Keratinocyte (primary cell): Measurements from ENCODE around the gene ZNF521. TPM values are rescaled to one million over a fixed set of nuclear protein-coding genes. Genes with fewer than 3 reads are reported as not detected.

Experiments used
- DNase-seq: peaks from one replicate; pipeline ENCODE4 v3.0.0-alpha.2; 2011; ENCODE audit warnings: low read depth, missing footprints, low spot score
- FAIRE-seq: peaks from 2 replicates; lab custom pipeline; 2011; peaks lifted over from hg19 to GRCh38; lab: Jason Lieb, UNC
- H2AFZ ChIP-seq: 2 replicates; pipeline ENCODE4 v1.6.0; 2012; ENCODE audit warnings: low read length, control low read depth, inconsistent platforms; ENCODE audit not compliant: control insufficient read depth
- H3K27ac ChIP-seq: 2 replicates; pipeline ENCODE4 v1.5.1; 2011; ENCODE audit warnings: low read length; ENCODE audit not compliant: control insufficient read depth, insufficient read depth
- H3K27me3 ChIP-seq: 3 replicates; pipeline ENCODE4 v1.6.0; 2011; ENCODE audit warnings: low read length; ENCODE audit not compliant: control insufficient read depth, insufficient read depth; ENCODE audit errors: extremely low read depth
- H3K36me3 ChIP-seq, 2 experiments: 2 replicates in 1 of 2; 3 replicates in 1 of 2; pipeline ENCODE4 v1.5.1; 2011; ENCODE audit warnings: low read length in 2 of 2, mild to moderate bottlenecking in 1 of 2; ENCODE audit not compliant: control insufficient read depth in 2 of 2, insufficient read depth in 2 of 2; ENCODE audit errors: extremely low read depth in 1 of 2
- H3K4me1 ChIP-seq: 3 replicates; pipeline ENCODE4 v1.5.1; 2011; ENCODE audit warnings: low read length; ENCODE audit not compliant: control insufficient read depth, insufficient read depth; ENCODE audit errors: extremely low read depth
- H3K4me2 ChIP-seq: 3 replicates; pipeline ENCODE4 v1.6.0; 2011; ENCODE audit warnings: low read depth, low read length; ENCODE audit not compliant: control insufficient read depth, insufficient read depth; ENCODE audit errors: extremely low read depth
- H3K4me3 ChIP-seq, 3 experiments: fragments of 200-600 bp in 1 of 3; sonication (generic) in 1 of 3; 2 replicates in 2 of 3; 3 replicates in 1 of 3; pipeline ENCODE4 v1.5.1; 2011 to 2016; ENCODE audit warnings: low read length in 3 of 3, mild to moderate bottlenecking in 3 of 3, control low read depth in 2 of 3, inconsistent platforms in 1 of 3, low read depth in 1 of 3, mixed read lengths in 1 of 3, mixed run types in 1 of 3, moderate library complexity in 1 of 3; ENCODE audit not compliant: control insufficient read depth in 2 of 3, insufficient read depth in 2 of 3; ENCODE audit errors: extremely low read depth in 1 of 3
- H3K79me2 ChIP-seq: 2 replicates; pipeline ENCODE4 v1.6.0; 2012; ENCODE audit warnings: low read length; ENCODE audit not compliant: control insufficient read depth, insufficient read depth
- H3K9ac ChIP-seq: 3 replicates; pipeline ENCODE4 v1.6.0; 2011; ENCODE audit warnings: low read length; ENCODE audit not compliant: control insufficient read depth, insufficient read depth; ENCODE audit errors: extremely low read depth
- H3K9me1 ChIP-seq: 3 replicates; pipeline ENCODE4 v1.6.0; 2011; ENCODE audit warnings: low read length; ENCODE audit not compliant: control insufficient read depth, insufficient read depth; ENCODE audit errors: extremely low read depth
- H3K9me3 ChIP-seq: 2 replicates; pipeline ENCODE4 v1.5.1; 2012; ENCODE audit warnings: low read depth, low read length; ENCODE audit not compliant: control insufficient read depth
- H4K20me1 ChIP-seq: 3 replicates; pipeline ENCODE4 v1.6.0; 2011; ENCODE audit warnings: low read length; ENCODE audit not compliant: control insufficient read depth, insufficient read depth; ENCODE audit errors: extremely low read depth
- EZH2 ChIP-seq: IDR thresholded peaks from one replicate; pipeline ENCODE4 v1.6.1; 2012; ENCODE audit warnings: inconsistent platforms, mild to moderate bottlenecking, low read length, moderate library complexity
- dilution Hi-C: fragments of 300-500 bp; cut with MboI; formaldehyde crosslinking; loops from one replicate; pipeline ENCODE4 v1.7.0; 2020; ENCODE audit warnings: low sequenced_read_pairs; ENCODE audit not compliant: extremely low pct_ligation_motif_present
- polyA plus RNA-seq, 5 experiments: library from polyadenylated mRNA; depleted of rRNA in 3 of 5; stranded (reverse) in 3 of 5; stranded (forward) in 1 of 5; unstranded in 1 of 5; fragments of >200 nt; gene quantifications; 1 replicate in 1 of 5; 2 replicates in 3 of 5; 3 replicates in 1 of 5; pipeline versions ENCODE4 v1.2.1 to v1.2.3, GENCODE V29; 2011 to 2012; ENCODE audit warnings: missing spikeins in 2 of 5, low read depth in 1 of 5, low replicate concordance in 1 of 5
- TF ChIP-seq, protein P1 (sequence below), 3 experiments: IDR thresholded peaks in 1 of 3; conservative IDR thresholded peaks in 1 of 3; optimal IDR thresholded peaks in 1 of 3; 2 replicates in 2 of 3; 3 replicates in 1 of 3; pipeline versions ENCODE3 to v1.5.1; 2011; ENCODE audit warnings: low read length in 3 of 3, mild to moderate bottlenecking in 3 of 3, moderate library complexity in 2 of 3, control low read depth in 1 of 3, inconsistent platforms in 1 of 3; ENCODE audit not compliant: insufficient read depth in 2 of 3; ENCODE audit errors: extremely low read depth in 1 of 3

Gene ZNF521
- polyA plus RNA-seq, 1 donor (not counting 4 experiments of a cell fraction or from before 2014, with no cell fraction given): 0.07 TPM

DNA sequence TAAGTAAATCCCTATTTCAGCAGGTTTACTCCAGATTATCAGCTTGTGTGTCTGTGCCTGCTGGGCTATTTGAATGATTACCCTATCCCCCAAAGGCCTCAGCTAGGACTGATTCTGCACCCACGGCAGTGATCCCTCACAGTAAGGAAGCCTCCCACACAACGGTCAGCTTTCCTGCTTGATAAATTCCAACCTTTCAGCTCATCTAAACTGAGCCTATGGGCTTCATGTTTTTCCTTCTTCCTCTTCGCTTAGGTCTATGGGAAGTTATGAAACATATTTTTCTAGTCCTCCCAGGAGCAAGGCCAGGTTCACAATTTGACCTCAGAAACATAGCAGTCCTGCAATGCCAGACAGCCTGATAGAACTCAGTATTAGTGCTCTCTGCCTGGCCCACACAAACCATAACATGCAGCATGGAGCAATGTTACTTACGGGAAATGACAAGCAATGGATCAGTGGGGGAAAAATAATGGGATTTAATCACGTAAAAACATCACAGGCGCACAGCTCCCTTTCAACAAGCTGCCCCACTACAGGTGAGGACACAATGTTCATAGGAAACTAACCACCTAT is 170.9 kb downstream of the ZNF521 start:
- no peaks in the 10 kb centered on the region for H4K20me1 ChIP-seq
- no peaks in the 10 kb centered on the region for H3K79me2 ChIP-seq
- no peak overlapping the region for H3K4me2 ChIP-seq
- no peaks in the 10 kb centered on the region for H3K27me3 ChIP-seq
- H3K9me3 ChIP-seq: no peaks in the 10 kb centered on the region
- H3K9me1 ChIP-seq: no peaks in the 10 kb centered on the region
- FAIRE-seq (no peak), DNase-seq (no peak)
- H3K4me1 ChIP-seq: no peaks in the 10 kb centered on the region
- H3K9ac ChIP-seq: no peak overlapping the region
- no peak for TF ChIP-seq EZH2
- TF ChIP-seq, protein P1, sequence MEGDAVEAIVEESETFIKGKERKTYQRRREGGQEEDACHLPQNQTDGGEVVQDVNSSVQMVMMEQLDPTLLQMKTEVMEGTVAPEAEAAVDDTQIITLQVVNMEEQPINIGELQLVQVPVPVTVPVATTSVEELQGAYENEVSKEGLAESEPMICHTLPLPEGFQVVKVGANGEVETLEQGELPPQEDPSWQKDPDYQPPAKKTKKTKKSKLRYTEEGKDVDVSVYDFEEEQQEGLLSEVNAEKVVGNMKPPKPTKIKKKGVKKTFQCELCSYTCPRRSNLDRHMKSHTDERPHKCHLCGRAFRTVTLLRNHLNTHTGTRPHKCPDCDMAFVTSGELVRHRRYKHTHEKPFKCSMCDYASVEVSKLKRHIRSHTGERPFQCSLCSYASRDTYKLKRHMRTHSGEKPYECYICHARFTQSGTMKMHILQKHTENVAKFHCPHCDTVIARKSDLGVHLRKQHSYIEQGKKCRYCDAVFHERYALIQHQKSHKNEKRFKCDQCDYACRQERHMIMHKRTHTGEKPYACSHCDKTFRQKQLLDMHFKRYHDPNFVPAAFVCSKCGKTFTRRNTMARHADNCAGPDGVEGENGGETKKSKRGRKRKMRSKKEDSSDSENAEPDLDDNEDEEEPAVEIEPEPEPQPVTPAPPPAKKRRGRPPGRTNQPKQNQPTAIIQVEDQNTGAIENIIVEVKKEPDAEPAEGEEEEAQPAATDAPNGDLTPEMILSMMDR (optimal IDR thresholded peaks at IDR 0.05 in 1 of 3, IDR thresholded peaks at IDR 0.05 in 1 of 3, conservative IDR thresholded peaks at IDR 0.05 in 1 of 3; ENCODE audit: extremely low read depth in 1 of 3, insufficient read depth in 2 of 3, low read length in 3 of 3): no peak
- H3K27ac ChIP-seq: no peak overlapping the region
- H3K36me3 ChIP-seq: no peaks in the 10 kb centered on the region
- no peak overlapping the region for H3K4me3 ChIP-seq
- H2AFZ ChIP-seq: no peak overlapping the region
- dilution Hi-C loops: no loop called here

DNA sequence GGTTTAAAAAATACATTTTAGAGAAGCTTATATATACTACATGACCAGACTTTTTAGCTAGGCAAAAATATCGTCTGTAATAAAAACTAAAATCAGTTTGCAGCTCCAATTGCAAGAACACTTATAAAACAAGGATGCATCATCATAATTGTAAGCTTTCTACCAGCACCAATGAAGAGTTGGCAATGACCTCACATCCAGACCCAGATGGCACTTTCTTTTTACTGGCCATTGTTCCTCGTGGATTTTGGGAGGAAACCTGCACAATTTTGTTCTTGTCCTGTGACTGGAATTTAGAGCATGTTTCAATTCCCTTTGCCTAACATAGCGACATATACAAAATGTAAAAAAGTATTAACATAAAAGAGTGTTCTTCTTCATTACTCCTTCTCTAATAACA is 174.3 kb downstream of the ZNF521 start:
- Histone ChIP-seq H3K9me1 (no peaks in the 10 kb centered on the region), H4K20me1 (no peaks in the 10 kb centered on the region), H3K27me3 (no peaks in the 10 kb centered on the region), H3K79me2 (no peaks in the 10 kb centered on the region), H3K4me1 (no peaks in the 10 kb centered on the region), H3K36me3 (no peaks in the 10 kb centered on the region), H3K4me2 (no peak overlapping the region), H2AFZ (no peak overlapping the region), H3K9me3 (no peaks in the 10 kb centered on the region), H3K27ac (no peak overlapping the region), H3K4me3 (no peak overlapping the region), H3K9ac (no peak overlapping the region)
- DNase-seq (no peak), FAIRE-seq (no peak)
- TF ChIP-seq, protein P1 (optimal IDR thresholded peaks at IDR 0.05 in 1 of 3, IDR thresholded peaks at IDR 0.05 in 1 of 3, conservative IDR thresholded peaks at IDR 0.05 in 1 of 3; ENCODE audit: extremely low read depth in 1 of 3, insufficient read depth in 2 of 3, low read length in 3 of 3): no peak
- no peak for TF ChIP-seq EZH2
- dilution Hi-C loops: no loop called here
